Mesenchymal stem cell (in vitro differentiated cells and primary cell): ENCODE data around the gene ABLIM2. TPM values are rescaled to one million over a fixed set of nuclear protein-coding genes. Genes with fewer than 3 reads are reported as not detected.

ENCODE experiments used
- DNase-seq: peaks from one replicate; pipeline ENCODE4 v3.0.0-alpha.2; 2013
- H2AFZ ChIP-seq: one replicate; pipeline ENCODE4 v1.6.1; 2013; ENCODE audit warnings: low read depth, mild to moderate bottlenecking, control low read depth, inconsistent platforms, low read length, moderate library complexity
- H2AK5ac ChIP-seq: 2 replicates; pipeline ENCODE4 v1.6.1; 2013; ENCODE audit warnings: low read length, moderate library complexity, mild to moderate bottlenecking, inconsistent platforms; ENCODE audit not compliant: severe bottlenecking
- H2BK120ac ChIP-seq: one replicate; pipeline ENCODE4 v1.6.1; 2013; ENCODE audit warnings: low read depth, mild to moderate bottlenecking, inconsistent platforms, low read length, moderate library complexity
- H2BK12ac ChIP-seq, 2 experiments: one replicate each; pipeline ENCODE4 v1.6.1; 2013; ENCODE audit warnings: inconsistent platforms in 2 of 2, low read length in 2 of 2, mild to moderate bottlenecking in 2 of 2, moderate library complexity in 2 of 2, control low read depth in 1 of 2
- H2BK15ac ChIP-seq: one replicate; pipeline ENCODE4 v1.6.1; 2013; ENCODE audit warnings: mild to moderate bottlenecking, low read depth, inconsistent platforms; ENCODE audit not compliant: poor library complexity, severe bottlenecking
- H2BK5ac ChIP-seq: 2 replicates; pipeline ENCODE4 v1.6.1; 2013; ENCODE audit warnings: low read depth, mild to moderate bottlenecking, low read length, control low read depth, inconsistent platforms; ENCODE audit not compliant: poor library complexity, severe bottlenecking
- H3K14ac ChIP-seq, 2 experiments: one replicate each; pipeline ENCODE4 v1.6.1; 2013; ENCODE audit warnings: inconsistent platforms in 2 of 2, low read length in 2 of 2, control low read depth in 1 of 2, mild to moderate bottlenecking in 1 of 2, moderate library complexity in 1 of 2
- H3K18ac ChIP-seq, 2 experiments: one replicate each; pipeline ENCODE4 v1.6.1; 2013; ENCODE audit warnings: inconsistent platforms in 2 of 2, low read length in 2 of 2, control low read depth in 1 of 2, low read depth in 1 of 2, mild to moderate bottlenecking in 1 of 2
- H3K23ac ChIP-seq, 2 experiments: one replicate each; pipeline ENCODE4 v1.6.1; 2013; ENCODE audit warnings: inconsistent platforms in 2 of 2, low read length in 2 of 2, mild to moderate bottlenecking in 2 of 2, moderate library complexity in 2 of 2, control low read depth in 1 of 2
- H3K27ac ChIP-seq: 2 replicates; pipeline ENCODE4 v1.5.1; 2013; ENCODE audit warnings: mild to moderate bottlenecking, moderate library complexity, low read length, control low read depth, inconsistent platforms; ENCODE audit not compliant: poor library complexity, severe bottlenecking
- H3K27me3 ChIP-seq, 2 experiments: 2 replicates each; pipeline versions ENCODE4 v1.6.1 to v1.7.0; 2013; ENCODE audit warnings: low read length in 2 of 2, mild to moderate bottlenecking in 2 of 2, moderate library complexity in 2 of 2, control low read depth in 1 of 2, inconsistent platforms in 1 of 2; ENCODE audit not compliant: control insufficient read depth in 1 of 2, insufficient read depth in 1 of 2
- H3K36me3 ChIP-seq, 2 experiments: 2 replicates each; pipeline versions ENCODE4 v1.6.1 to v1.7.0; 2013; ENCODE audit warnings: low read length in 2 of 2, control low read depth in 1 of 2, inconsistent platforms in 1 of 2, low read depth in 1 of 2, mild to moderate bottlenecking in 1 of 2; ENCODE audit not compliant: insufficient read depth in 2 of 2, control insufficient read depth in 1 of 2
- H3K4ac ChIP-seq, 2 experiments: one replicate each; pipeline ENCODE4 v1.6.1; 2013; ENCODE audit warnings: inconsistent platforms in 2 of 2, low read length in 2 of 2, mild to moderate bottlenecking in 2 of 2, moderate library complexity in 2 of 2, control low read depth in 1 of 2, low read depth in 1 of 2
- H3K4me1 ChIP-seq: 2 replicates; pipeline ENCODE4 v1.6.1; 2013; ENCODE audit warnings: low read depth, low read length, control low read depth; ENCODE audit not compliant: control insufficient read depth, insufficient read depth
- H3K4me2 ChIP-seq: 2 replicates; pipeline ENCODE4 v1.6.1; 2013; ENCODE audit warnings: low read length, mild to moderate bottlenecking, inconsistent platforms; ENCODE audit not compliant: poor library complexity, severe bottlenecking
- H3K4me3 ChIP-seq, 2 experiments: 2 replicates each; pipeline versions ENCODE4 v1.5.1 to v1.7.0; 2013; ENCODE audit warnings: low read length in 2 of 2, mild to moderate bottlenecking in 2 of 2, control low read depth in 1 of 2, low read depth in 1 of 2; ENCODE audit not compliant: insufficient read depth in 1 of 2
- H3K79me1 ChIP-seq: replicated peaks from 2 replicates; pipeline ENCODE4 v1.6.1; 2013; ENCODE audit warnings: mild to moderate bottlenecking, control low read depth, low read length, inconsistent platforms; ENCODE audit not compliant: poor library complexity, severe bottlenecking
- H3K9ac ChIP-seq: 2 replicates; pipeline ENCODE4 v1.7.0; 2013; ENCODE audit warnings: mild to moderate bottlenecking, low read length, moderate library complexity
- H3K9me3 ChIP-seq: 2 replicates; pipeline ENCODE4 v1.7.0; 2013; ENCODE audit warnings: mild to moderate bottlenecking, low read length; ENCODE audit not compliant: control insufficient read depth
- H4K8ac ChIP-seq: one replicate; pipeline ENCODE4 v1.6.1; 2013; ENCODE audit warnings: inconsistent platforms, mild to moderate bottlenecking, low read length, moderate library complexity
- H4K91ac ChIP-seq: one replicate; pipeline ENCODE4 v1.6.1; 2013; ENCODE audit warnings: mild to moderate bottlenecking, low read length, inconsistent platforms
- WGBS: methylation state at CpG from one replicate; pipeline ENCODE4 v1.1.7; 2013; ENCODE audit warnings: mixed read lengths; 5-methylcytosine and 5-hydroxymethylcytosine counted together
- polyA plus RNA-seq, 2 experiments: library from polyadenylated mRNA; stranded (reverse); fragments of 200-250 nt; gene quantifications; one replicate each; pipeline ENCODE4 v1.2.3, GENCODE V29; 2013

Gene ABLIM2
- polyA plus RNA-seq (2013, experiment 1 of 2): 0.06 TPM
- 0.04 TPM for polyA plus RNA-seq (2013, experiment 2 of 2)

DNA sequence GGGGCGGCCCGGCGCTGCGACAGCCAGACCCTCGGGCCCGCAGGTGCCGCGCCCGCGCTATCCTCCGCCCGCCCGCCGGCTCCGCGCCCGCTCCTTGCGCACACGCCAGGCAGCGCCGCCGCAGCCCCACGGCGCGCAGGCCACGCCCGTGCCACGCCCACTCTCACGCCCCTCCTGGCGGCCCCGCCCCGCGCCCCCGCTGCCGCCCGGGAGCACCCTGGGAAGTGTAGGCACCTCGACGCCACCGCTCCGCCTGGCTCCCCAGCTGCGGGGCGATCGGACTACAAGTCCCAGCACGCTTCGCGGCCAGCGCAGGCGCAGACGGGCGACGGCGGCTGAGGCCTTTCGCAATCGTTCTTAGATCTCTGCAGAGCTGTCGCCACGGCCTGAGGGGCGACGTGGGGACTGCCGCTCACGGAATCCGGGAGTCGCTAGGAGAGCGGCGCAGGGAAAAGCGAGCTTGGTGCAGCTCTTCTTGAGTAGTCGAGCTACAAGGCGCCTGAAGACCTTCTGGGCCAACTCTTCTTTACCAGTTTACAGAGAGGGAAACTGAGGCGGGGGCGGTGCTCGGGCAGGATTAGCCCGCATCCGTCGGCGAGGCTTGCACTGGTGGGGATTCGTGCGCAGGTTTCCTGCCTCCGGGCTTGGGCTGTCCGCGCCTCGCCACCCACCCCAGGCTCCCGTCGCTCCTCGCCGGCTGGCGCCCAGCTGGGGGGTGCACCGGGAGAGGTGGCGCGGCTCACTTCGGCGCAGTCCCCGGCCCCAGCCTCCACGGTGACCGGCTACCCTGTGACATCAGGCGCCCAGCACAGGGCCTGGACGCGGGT is at the start of gene ABLIM2:
TSS of gene ABLIM2 (minus strand) at position 104 of the 827 bp plus-strand sequence. CDS start 124 bp downstream, outside the sequence.
- peak within 1 kb of the TSS; percentile 22 for H4K91ac ChIP-seq

DNA sequence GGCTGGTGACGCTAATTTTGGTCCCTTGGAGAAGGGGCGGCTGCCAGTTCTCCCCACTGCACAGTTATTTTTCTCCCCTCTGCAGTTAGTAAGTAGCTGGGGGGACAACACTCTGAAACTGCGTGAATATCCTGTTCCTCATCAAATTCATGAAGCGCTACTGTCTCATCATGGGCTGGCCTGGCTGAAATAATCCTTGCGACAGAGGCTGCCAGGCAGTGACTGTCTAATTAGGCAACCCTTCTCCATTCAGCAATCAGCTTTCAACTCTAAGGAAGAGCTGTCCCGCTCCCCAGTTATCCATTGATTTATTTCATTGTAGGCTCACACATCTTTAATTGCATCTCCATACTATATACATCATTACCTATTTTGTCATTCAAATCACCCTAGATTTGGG is 48.7 kb upstream of the ABLIM2 start:
- no peak overlapping the region for H3K9ac ChIP-seq
- H2AFZ ChIP-seq: no peak overlapping the region
- no peak overlapping the region for H2BK120ac ChIP-seq
- H3K27me3 ChIP-seq: peaks cover 0 to 25% of the 10 kb centered on the region in 2 experiments
- no peaks in the 10 kb centered on the region for H3K9me3 ChIP-seq
- H3K27ac ChIP-seq: no peak overlapping the region
- H3K14ac ChIP-seq: no peak overlapping the region
- H2BK15ac ChIP-seq: no peak overlapping the region
- H3K4ac ChIP-seq: no peak overlapping the region
- H3K79me1 ChIP-seq: peaks cover 20% of the 10 kb centered on the region
- H3K4me3 ChIP-seq: no peak overlapping the region
- no peak overlapping the region for H3K18ac ChIP-seq
- H4K8ac ChIP-seq: no peak overlapping the region
- H2BK12ac ChIP-seq: no peak overlapping the region
- peaks cover 25% of the 10 kb centered on the region for H3K4me1 ChIP-seq
- H2AK5ac ChIP-seq: no peak overlapping the region
- no peak overlapping the region for H2BK5ac ChIP-seq
- peaks cover 0 to 54% of the 10 kb centered on the region in 2 experiments for H3K36me3 ChIP-seq
- no peak overlapping the region for H3K23ac ChIP-seq
- no peak for DNase-seq
- WGBS: 96% methylated on average over 6 of the region's 6 CpGs
- no peak overlapping the region for H4K91ac ChIP-seq
- no peak overlapping the region for H3K4me2 ChIP-seq

More for the DNA sequence above, at the start of gene ABLIM2:
- H3K4me2 ChIP-seq: peak within 1 kb of the TSS; percentile 99
- H3K4me3 ChIP-seq: peak within 1 kb of the TSS; percentile 72 to 99
- no peak within 1 kb of the TSS for H2BK5ac ChIP-seq
- H3K4ac ChIP-seq: peak within 1 kb of the TSS in 1 of 2 experiments; percentile 12
- H3K27ac ChIP-seq: no peak within 1 kb of the TSS
- H3K9me3 ChIP-seq: no peaks in the 10 kb centered on the region
- peak within 1 kb of the TSS; percentile 93 for H2AFZ ChIP-seq
- peak within 1 kb of the TSS; percentile 79 to 81 for H3K18ac ChIP-seq
- DNase-seq: peak; percentile 96
- WGBS: under 1% methylated on average over 96 of the region's 96 CpGs
- H3K4me1 ChIP-seq: peaks cover 19% of the 10 kb centered on the region
- no peaks in the 10 kb centered on the region for H3K79me1 ChIP-seq
- H3K23ac ChIP-seq: no peak within 1 kb of the TSS
- H2AK5ac ChIP-seq: no peak within 1 kb of the TSS
- H2BK120ac ChIP-seq: peak within 1 kb of the TSS; percentile 11
- peak within 1 kb of the TSS in 1 of 2 experiments; percentile 1 for H3K14ac ChIP-seq
- H2BK15ac ChIP-seq: no peak within 1 kb of the TSS
- no peak within 1 kb of the TSS for H2BK12ac ChIP-seq
- peak within 1 kb of the TSS; percentile 92 for H4K8ac ChIP-seq
- H3K27me3 ChIP-seq: peaks cover 54 to 65% of the 10 kb centered on the region in 2 experiments
- H3K36me3 ChIP-seq: no peaks in the 10 kb centered on the region
- H3K9ac ChIP-seq: peak within 1 kb of the TSS; percentile 90

DNA sequence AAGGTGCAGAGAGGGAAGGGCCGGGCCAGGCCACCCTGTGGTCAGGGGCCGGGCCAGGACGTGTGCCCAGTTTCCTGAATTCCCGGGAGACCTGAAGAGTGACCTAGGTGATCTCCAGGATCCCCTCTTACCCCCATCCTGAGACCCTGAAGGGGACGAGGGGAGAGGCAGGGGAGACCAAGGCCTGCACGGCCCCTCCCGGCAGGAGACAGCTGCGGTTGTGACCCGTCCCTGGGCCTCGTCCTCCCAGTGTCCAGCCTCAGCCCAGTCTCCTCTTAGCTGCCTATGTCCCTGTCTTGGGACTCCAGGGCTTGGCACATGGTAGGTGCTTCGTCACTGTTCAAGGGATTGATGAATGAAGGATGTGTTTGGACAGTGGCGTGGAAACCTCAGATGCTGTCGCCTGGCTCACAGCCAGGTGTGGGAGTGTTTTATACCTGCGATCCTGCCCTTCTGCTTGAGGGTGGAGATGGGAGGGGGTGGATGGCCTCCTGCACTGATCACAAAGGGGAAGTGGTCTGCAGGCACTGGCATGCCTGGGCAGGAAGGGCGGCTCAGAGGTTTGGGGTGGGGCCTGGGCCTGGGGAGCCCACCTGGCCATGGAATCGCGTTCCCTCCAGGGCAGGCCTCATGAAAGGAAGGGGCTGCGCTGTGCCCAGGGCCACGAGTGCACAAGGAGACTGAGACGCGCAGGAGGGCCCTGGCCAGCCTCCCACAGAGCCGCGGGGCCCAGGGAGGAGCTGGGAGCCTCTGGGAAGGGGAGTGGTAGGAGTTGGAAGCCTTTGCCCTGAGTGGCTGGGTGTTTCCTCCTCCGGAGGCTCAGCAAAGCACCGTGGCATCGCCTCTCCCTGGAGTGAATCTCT is 47.4 kb upstream of the ABLIM2 start:
- Histone ChIP-seq H3K18ac (peak overlapping the region in 1 of 2 experiments; percentile 14), H3K14ac (peak overlapping the region in 1 of 2 experiments; percentile 63), H3K9me3 (no peaks in the 10 kb centered on the region), H2BK12ac (peak overlapping the region in 1 of 2 experiments; percentile 74), H3K4me1 (peaks cover 38% of the 10 kb centered on the region), H3K79me1 (peaks cover 21% of the 10 kb centered on the region), H3K27ac (no peak overlapping the region), H3K4me2 (no peak overlapping the region), H3K9ac (no peak overlapping the region), H3K36me3 (peaks cover 0 to 54% of the 10 kb centered on the region in 2 experiments), H4K8ac (no peak overlapping the region), H2BK5ac (no peak overlapping the region), H2BK120ac (no peak overlapping the region), H3K4ac (no peak overlapping the region), H2AFZ (no peak overlapping the region), H3K23ac (peak overlapping the region in 1 of 2 experiments; percentile 28), H3K27me3 (peaks cover 0 to 21% of the 10 kb centered on the region in 2 experiments), H4K91ac (peak overlapping the region; percentile 37), H3K4me3 (no peak overlapping the region), H2BK15ac (no peak overlapping the region), H2AK5ac (no peak overlapping the region)
- no peak for DNase-seq
- WGBS: 91% methylated on average over 26 of the region's 26 CpGs
